Measurements from ENCODE around the gene PPFIBP2. TPM values are rescaled to one million over a fixed set of nuclear protein-coding genes. Genes with fewer than 3 reads are reported as not detected.
A peak's percentile ranks its signal among the peaks of the same experiment; 100 is the strongest.

Gene PPFIBP2
- total RNA-seq, 4 donors from 2014 or later: 64.3 to 91.9 (median 71.6) TPM

- Histone ChIP-seq H3K9me3 (no peaks in the 10 kb centered on the region), H3K27me3 (no peaks in the 10 kb centered on the region), H3K27ac (peak overlapping the region; percentile 79 to 85 (median 79)), H3K36me3 (no peaks in the 10 kb centered on the region), H3K4me3 (replicated peaks in 1 of 3) (no peak overlapping the region), H3K4me1 (peaks cover 70 to 87% of the 10 kb centered on the region in 2 donors)
- WGBS, 2 donors: 52 to 61% methylated on average over 12 of the region's 12 CpGs
- TF ChIP-seq CTCF (IDR thresholded peaks at IDR 0.05) (no peak), POLR2A (IDR thresholded peaks at IDR 0.05) (peak in 1 of 2 donors; percentile 27)
- DNase-seq: peak in 1 of 2 donors; percentile 20
- intact Hi-C loops (cut with DNase I): no loop called here
Measured at GRCh38 chr11:7538466-7539454, 25.0 kb downstream of the PPFIBP2 start.

GRCh38 chr11:7540830-7541555 is 27.2 kb downstream of the PPFIBP2 start:
- no peaks in the 10 kb centered on the region for H3K9me3 ChIP-seq
- intact Hi-C loops (cut with DNase I): no loop called here
- 69 to 79% methylated on average over 8 of the region's 8 CpGs for WGBS, 2 donors

GRCh38 chr11:7543302-7543701 is 29.5 kb downstream of the PPFIBP2 start:
- TF ChIP-seq CTCF (IDR thresholded peaks at IDR 0.05) (no peak), POLR2A (IDR thresholded peaks at IDR 0.05) (no peak)
- no peaks in the 10 kb centered on the region for H3K9me3 ChIP-seq
- intact Hi-C loops (cut with DNase I): no loop called here
- H3K27ac ChIP-seq: peak overlapping the region in 1 of 3 donors; percentile 9
- H3K27me3 ChIP-seq: no peaks in the 10 kb centered on the region
- H3K4me1 ChIP-seq: peaks cover 40 to 43% of the 10 kb centered on the region in 2 donors
- H3K4me3 ChIP-seq (replicated peaks in 1 of 3): no peak overlapping the region
- DNase-seq: peak in 1 of 2 donors; percentile 36
- H3K36me3 ChIP-seq: no peaks in the 10 kb centered on the region
- WGBS, 2 donors: 90 to 93% methylated on average over 1 of the region's 1 CpG

More at GRCh38 chr11:7540830-7541555, 27.2 kb downstream of the PPFIBP2 start:
- Histone ChIP-seq H3K27ac (peak overlapping the region in 1 of 3 donors; percentile 85), H3K27me3 (no peaks in the 10 kb centered on the region), H3K36me3 (no peaks in the 10 kb centered on the region), H3K4me3 (replicated peaks in 1 of 3) (no peak overlapping the region), H3K4me1 (peaks cover 61 to 67% of the 10 kb centered on the region in 2 donors)
- no peak for TF ChIP-seq POLR2A (IDR thresholded peaks at IDR 0.05)
- no peak for TF ChIP-seq CTCF (IDR thresholded peaks at IDR 0.05)
- DNase-seq: peak in 1 of 2 donors; percentile 19

- no peak overlapping the region for H3K4me3 ChIP-seq (replicated peaks in 1 of 3)
- 91 to 100% methylated on average over 3 of the region's 3 CpGs for WGBS, 2 donors
- no peaks in the 10 kb centered on the region for H3K27me3 ChIP-seq
- H3K27ac ChIP-seq: no peak overlapping the region
- intact Hi-C loops (cut with DNase I): no loop called here
- no peaks in the 10 kb centered on the region for H3K36me3 ChIP-seq
- peaks cover 33 to 39% of the 10 kb centered on the region in 2 donors for H3K4me1 ChIP-seq
- no peak for TF ChIP-seq CTCF (IDR thresholded peaks at IDR 0.05)
- TF ChIP-seq POLR2A (IDR thresholded peaks at IDR 0.05): no peak
- no peaks in the 10 kb centered on the region for H3K9me3 ChIP-seq
- DNase-seq: no peak
Measured at GRCh38 chr11:7544021-7544420, 30.2 kb downstream of the PPFIBP2 start.

Data from thyroid gland (tissue), 4 donors.